Measurements from ENCODE around the gene FILIP1L.

Gene FILIP1L

GRCh38 chr3:99911433-99911832 lies 202.9 kb downstream of the FILIP1L start:
- no peak overlapping the region for H3K27ac ChIP-seq
- TF ChIP-seq CTCF (conservative IDR thresholded peaks at IDR 0.05): no peak

GRCh38 chr3:99910752-99911290 lies 203.5 kb downstream of the FILIP1L start:
- TF ChIP-seq CTCF (conservative IDR thresholded peaks at IDR 0.05): no peak
- no peak overlapping the region for H3K27ac ChIP-seq

GRCh38 chr3:99909714-99910495 lies 204.4 kb downstream of the FILIP1L start:
- TF ChIP-seq CTCF (conservative IDR thresholded peaks at IDR 0.05): no peak
- no peak overlapping the region for H3K27ac ChIP-seq

GRCh38 chr3:99907959-99908544 lies 206.2 kb downstream of the FILIP1L start:
- no peak for TF ChIP-seq CTCF (conservative IDR thresholded peaks at IDR 0.05)
- no peak overlapping the region for H3K27ac ChIP-seq

- peak overlapping the region; percentile 19; the same call in 1 of the 2 replicates for H3K27ac ChIP-seq
- TF ChIP-seq CTCF (conservative IDR thresholded peaks at IDR 0.05): no peak
Measured at GRCh38 chr3:99903869-99904268, 210.4 kb downstream of the FILIP1L start.

GRCh38 chr3:99902091-99902490 lies 212.2 kb downstream of the FILIP1L start:
- no peak overlapping the region for H3K27ac ChIP-seq
- no peak for TF ChIP-seq CTCF (conservative IDR thresholded peaks at IDR 0.05)

- no peak for TF ChIP-seq CTCF (conservative IDR thresholded peaks at IDR 0.05)
- peak overlapping the region; percentile 35; the same call in 1 of the 2 replicates for H3K27ac ChIP-seq
Measured at GRCh38 chr3:99901200-99901926, 212.9 kb downstream of the FILIP1L start.

Data from VCaP (cell line).